HepG2 (cell line): Measurements from ENCODE around the gene LITAFD. TPM values are rescaled to one million over a fixed set of nuclear protein-coding genes. Genes with fewer than 3 reads are reported as not detected.

Experiments
- AGO2 ChIP-seq: fragments of 200-400 bp; formaldehyde crosslinking; optimal IDR thresholded peaks from 2 replicates; pipeline ENCODE3; 2017; ENCODE audit warnings: mild to moderate bottlenecking, low read depth, low read length, moderate library complexity
- DR1 ChIP-seq: sonication (generic); formaldehyde crosslinking; IDR thresholded peaks from 2 replicates; pipeline ENCODE4 v1.8.0; 2021; ENCODE audit warnings: mild to moderate bottlenecking, missing genetic modification reagents, inconsistent platforms
- NFE2L2 ChIP-seq: fragments of 150-350 bp; IDR thresholded peaks from 2 replicates; pipeline ENCODE4 v1.6.1; 2014; ENCODE audit warnings: low read length
- PCBP1 ChIP-seq: fragments of 200-400 bp; formaldehyde crosslinking; IDR thresholded peaks from 2 replicates; pipeline ENCODE4 v1.6.1; 2017; ENCODE audit warnings: mild to moderate bottlenecking, low read depth, low read length, borderline replicate concordance
- PHF21A ChIP-seq: sonication (generic); formaldehyde crosslinking; IDR thresholded peaks from 2 replicates; pipeline ENCODE4 v1.5.0; 2020; ENCODE audit warnings: mild to moderate bottlenecking, missing genetic modification reagents
- THAP11 ChIP-seq: IDR thresholded peaks from 2 replicates; pipeline ENCODE4 v1.6.1; 2016; ENCODE audit warnings: missing biosample characterization, missing genetic modification reagents
- U2AF2 ChIP-seq: fragments of 200-400 bp; formaldehyde crosslinking; IDR thresholded peaks from 2 replicates; pipeline ENCODE4 v1.6.1; 2017; ENCODE audit warnings: low read depth, mild to moderate bottlenecking, low read length
- ZFY ChIP-seq: sonication (generic); formaldehyde crosslinking; IDR thresholded peaks from 2 replicates; pipeline ENCODE4 v1.4.0; 2020; ENCODE audit warnings: missing genetic modification reagents
- ZNF3 ChIP-seq: IDR thresholded peaks from 2 replicates; pipeline ENCODE4 v1.7.0; 2017; ENCODE audit warnings: inconsistent platforms
- ZNF337 ChIP-seq: sonication (generic); formaldehyde crosslinking; IDR thresholded peaks from 2 replicates; pipeline ENCODE4 v1.5.1; 2020; ENCODE audit warnings: missing genetic modification reagents, low read depth, mild to moderate bottlenecking, borderline replicate concordance
- ZNF44 ChIP-seq: sonication (generic); formaldehyde crosslinking; IDR thresholded peaks from 2 replicates; pipeline ENCODE4 v1.5.1; 2020; ENCODE audit warnings: mild to moderate bottlenecking, missing genetic modification reagents
- ZNF441 ChIP-seq: sonication (generic); formaldehyde crosslinking; IDR thresholded peaks from 2 replicates; pipeline ENCODE4 v1.7.0; 2021; ENCODE audit warnings: missing genetic modification reagents, borderline replicate concordance
- polyA plus RNA-seq, 8 experiments: library from polyadenylated mRNA; depleted of rRNA in 3 of 8; stranded (reverse) in 7 of 8; unstranded in 1 of 8; fragments of >200 nt; fragmentation: Illumina TruSeq in 4 of 8; extraction: Trizol in 4 of 8; gene quantifications; 2 replicates each; pipeline versions ENCODE4 v1.2.1 to v1.2.3, GENCODE V29; 2011 to 2016; ENCODE audit warnings: low read depth in 4 of 8, missing spikeins in 1 of 8, mixed read lengths in 1 of 8; ENCODE audit not compliant: insufficient read depth in 1 of 8
- total RNA-seq, 5 experiments: library from RNA; depleted of rRNA; stranded (reverse); fragments of >200 nt; fragmentation: Illumina TruSeq; extraction: Trizol; gene quantifications; 2 replicates each; pipeline ENCODE4 v1.2.3, GENCODE V29; 2016; ENCODE audit warnings: low read depth in 1 of 5
- TF ChIP-seq, protein P1 (sequence below), 2 experiments: fragments of 450-650 bp in 1 of 2; sonication (generic) in 1 of 2; formaldehyde crosslinking in 1 of 2; IDR thresholded peaks; 2 replicates each; pipeline versions ENCODE4 v1.6.1 to v1.8.0; 2016 to 2022; ENCODE audit warnings: antibody characterized with exemption in 1 of 2, mild to moderate bottlenecking in 1 of 2, missing genetic modification reagents in 1 of 2
- TF ChIP-seq, protein P2 (sequence below): sonication (generic); formaldehyde crosslinking; IDR thresholded peaks from 2 replicates; pipeline ENCODE4 v1.5.1; 2020; ENCODE audit warnings: mild to moderate bottlenecking, missing genetic modification reagents, borderline replicate concordance
- TF ChIP-seq, protein P3 (sequence below): sonication (generic); formaldehyde crosslinking; IDR thresholded peaks from 2 replicates; pipeline ENCODE4 v1.5.0; 2020; ENCODE audit warnings: missing genetic modification reagents, mild to moderate bottlenecking, borderline replicate concordance
- TF ChIP-seq, protein P4 (sequence below): sonication (generic); formaldehyde crosslinking; conservative IDR thresholded peaks from 2 replicates; pipeline ENCODE4 v1.4.0; 2020; ENCODE audit warnings: missing genetic modification reagents

The LITAFD gene
- total and polyA plus RNA-seq, 2 of the 13 experiments (the other 11 are each of a cell fraction or from before 2014, with no cell fraction given) = not detected

DNA sequence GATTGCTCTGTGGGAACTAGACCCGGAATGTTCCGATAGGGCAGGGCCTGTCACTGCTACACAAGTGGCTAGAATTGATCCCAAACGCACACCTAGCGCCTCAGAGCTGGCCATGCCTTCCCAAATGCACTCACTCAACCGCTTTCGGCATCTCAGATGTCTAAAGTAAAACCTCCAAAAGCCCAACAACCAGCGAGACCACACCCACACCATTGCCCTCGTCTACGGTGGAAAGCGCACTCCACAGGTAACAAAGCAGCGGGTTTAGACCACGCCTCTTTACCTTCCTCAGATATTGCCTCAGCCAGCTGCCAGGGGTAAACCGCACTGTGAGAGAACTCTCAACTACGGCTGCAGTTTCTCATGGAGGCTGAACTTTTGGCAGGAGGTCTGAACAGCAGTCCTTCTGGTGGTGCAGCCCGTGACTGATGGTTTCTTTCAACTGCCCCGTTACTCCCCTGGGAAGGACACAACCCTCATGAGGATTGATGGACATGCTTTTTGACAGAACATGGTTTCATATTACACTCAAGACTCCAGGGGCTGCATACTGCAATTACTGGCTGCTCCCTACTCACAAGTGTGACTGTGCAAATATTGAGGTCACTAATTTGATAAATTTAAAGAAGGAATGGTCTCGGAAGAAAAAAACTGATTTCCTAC is 47.1 kb downstream of the LITAFD start (continued):
- TF ChIP-seq, protein P1, sequence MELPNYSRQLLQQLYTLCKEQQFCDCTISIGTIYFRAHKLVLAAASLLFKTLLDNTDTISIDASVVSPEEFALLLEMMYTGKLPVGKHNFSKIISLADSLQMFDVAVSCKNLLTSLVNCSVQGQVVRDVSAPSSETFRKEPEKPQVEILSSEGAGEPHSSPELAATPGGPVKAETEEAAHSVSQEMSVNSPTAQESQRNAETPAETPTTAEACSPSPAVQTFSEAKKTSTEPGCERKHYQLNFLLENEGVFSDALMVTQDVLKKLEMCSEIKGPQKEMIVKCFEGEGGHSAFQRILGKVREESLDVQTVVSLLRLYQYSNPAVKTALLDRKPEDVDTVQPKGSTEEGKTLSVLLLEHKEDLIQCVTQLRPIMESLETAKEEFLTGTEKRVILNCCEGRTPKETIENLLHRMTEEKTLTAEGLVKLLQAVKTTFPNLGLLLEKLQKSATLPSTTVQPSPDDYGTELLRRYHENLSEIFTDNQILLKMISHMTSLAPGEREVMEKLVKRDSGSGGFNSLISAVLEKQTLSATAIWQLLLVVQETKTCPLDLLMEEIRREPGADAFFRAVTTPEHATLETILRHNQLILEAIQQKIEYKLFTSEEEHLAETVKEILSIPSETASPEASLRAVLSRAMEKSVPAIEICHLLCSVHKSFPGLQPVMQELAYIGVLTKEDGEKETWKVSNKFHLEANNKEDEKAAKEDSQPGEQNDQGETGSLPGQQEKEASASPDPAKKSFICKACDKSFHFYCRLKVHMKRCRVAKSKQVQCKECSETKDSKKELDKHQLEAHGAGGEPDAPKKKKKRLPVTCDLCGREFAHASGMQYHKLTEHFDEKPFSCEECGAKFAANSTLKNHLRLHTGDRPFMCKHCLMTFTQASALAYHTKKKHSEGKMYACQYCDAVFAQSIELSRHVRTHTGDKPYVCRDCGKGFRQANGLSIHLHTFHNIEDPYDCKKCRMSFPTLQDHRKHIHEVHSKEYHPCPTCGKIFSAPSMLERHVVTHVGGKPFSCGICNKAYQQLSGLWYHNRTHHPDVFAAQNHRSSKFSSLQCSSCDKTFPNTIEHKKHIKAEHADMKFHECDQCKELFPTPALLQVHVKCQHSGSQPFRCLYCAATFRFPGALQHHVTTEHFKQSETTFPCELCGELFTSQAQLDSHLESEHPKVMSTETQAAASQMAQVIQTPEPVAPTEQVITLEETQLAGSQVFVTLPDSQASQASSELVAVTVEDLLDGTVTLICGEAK (IDR thresholded peaks at IDR 0.05) = no peak
- TF ChIP-seq, protein P1 (CRISPR knock-in tag; IDR thresholded peaks at IDR 0.05) = 0 out of 2 replicates have a peak, but pooled peaks have one; percentile 25
- TF ChIP-seq DR1 (CRISPR knock-in tag) (no peak), ZNF441 (CRISPR knock-in tag) (no peak), NFE2L2 (peak; percentile 46; the same call in 1 of the 2 replicates), ZNF44 (CRISPR knock-in tag) (no peak), ZNF3 (CRISPR knock-in tag) (no peak), ZNF337 (CRISPR knock-in tag) (no peak), ZFY (CRISPR knock-in tag) (no peak), PHF21A (CRISPR knock-in tag) (no peak), AGO2 (no peak), PCBP1 (no peak), THAP11 (CRISPR knock-in tag) (no peak), U2AF2 (no peak)
- TF ChIP-seq, protein P2, sequence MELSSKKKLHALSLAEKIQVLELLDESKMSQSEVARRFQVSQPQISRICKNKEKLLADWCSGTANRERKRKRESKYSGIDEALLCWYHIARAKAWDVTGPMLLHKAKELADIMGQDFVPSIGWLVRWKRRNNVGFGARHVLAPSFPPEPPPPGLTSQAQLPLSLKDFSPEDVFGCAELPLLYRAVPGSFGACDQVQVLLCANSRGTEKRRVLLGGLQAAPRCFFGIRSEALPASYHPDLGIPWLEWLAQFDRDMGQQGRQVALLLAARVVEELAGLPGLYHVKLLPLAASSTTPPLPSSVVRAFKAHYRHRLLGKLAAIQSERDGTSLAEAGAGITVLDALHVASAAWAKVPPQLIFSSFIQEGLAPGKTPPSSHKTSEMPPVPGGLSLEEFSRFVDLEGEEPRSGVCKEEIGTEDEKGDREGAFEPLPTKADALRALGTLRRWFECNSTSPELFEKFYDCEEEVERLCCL = no peak
- TF ChIP-seq, protein P3, sequence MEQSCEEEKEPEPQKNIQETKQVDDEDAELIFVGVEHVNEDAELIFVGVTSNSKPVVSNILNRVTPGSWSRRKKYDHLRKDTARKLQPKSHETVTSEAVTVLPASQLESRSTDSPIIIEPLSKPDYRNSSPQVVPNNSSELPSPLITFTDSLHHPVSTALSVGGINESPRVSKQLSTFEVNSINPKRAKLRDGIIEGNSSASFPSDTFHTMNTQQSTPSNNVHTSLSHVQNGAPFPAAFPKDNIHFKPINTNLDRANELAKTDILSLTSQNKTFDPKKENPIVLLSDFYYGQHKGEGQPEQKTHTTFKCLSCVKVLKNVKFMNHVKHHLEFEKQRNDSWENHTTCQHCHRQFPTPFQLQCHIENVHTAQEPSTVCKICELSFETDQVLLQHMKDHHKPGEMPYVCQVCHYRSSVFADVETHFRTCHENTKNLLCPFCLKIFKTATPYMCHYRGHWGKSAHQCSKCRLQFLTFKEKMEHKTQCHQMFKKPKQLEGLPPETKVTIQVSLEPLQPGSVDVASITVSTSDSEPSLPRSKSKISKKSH (CRISPR knock-in tag) = 0 out of 2 replicates have a peak, but pooled peaks have one; percentile 37
- TF ChIP-seq, protein P4, sequence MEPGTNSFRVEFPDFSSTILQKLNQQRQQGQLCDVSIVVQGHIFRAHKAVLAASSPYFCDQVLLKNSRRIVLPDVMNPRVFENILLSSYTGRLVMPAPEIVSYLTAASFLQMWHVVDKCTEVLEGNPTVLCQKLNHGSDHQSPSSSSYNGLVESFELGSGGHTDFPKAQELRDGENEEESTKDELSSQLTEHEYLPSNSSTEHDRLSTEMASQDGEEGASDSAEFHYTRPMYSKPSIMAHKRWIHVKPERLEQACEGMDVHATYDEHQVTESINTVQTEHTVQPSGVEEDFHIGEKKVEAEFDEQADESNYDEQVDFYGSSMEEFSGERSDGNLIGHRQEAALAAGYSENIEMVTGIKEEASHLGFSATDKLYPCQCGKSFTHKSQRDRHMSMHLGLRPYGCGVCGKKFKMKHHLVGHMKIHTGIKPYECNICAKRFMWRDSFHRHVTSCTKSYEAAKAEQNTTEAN (CRISPR knock-in tag) = no peak
